Kidney (tissue), 14 donors: ENCODE results near the gene AFF4. TPM values are rescaled to one million over a fixed set of nuclear protein-coding genes. Genes with fewer than 3 reads are reported as not detected.

Experiments
- DNase-seq, 5 donors: peaks; one replicate each; pipeline ENCODE4 v3.0.0-alpha.2; 2013 to 2020
- FAIRE-seq: peaks from 2 replicates; lab custom pipeline; 2012; peaks lifted over from hg19 to GRCh38; lab: Jason Lieb, UNC
- H3K27ac ChIP-seq, 2 donors: one replicate each; pipeline ENCODE4 v1.7.0; 2013; ENCODE audit warnings: low read depth in 2 of 2, low read length in 2 of 2, inconsistent platforms in 1 of 2
- H3K27me3 ChIP-seq: one replicate; pipeline ENCODE4 v1.7.1; 2013; ENCODE audit warnings: low read length, inconsistent platforms; ENCODE audit not compliant: control insufficient read depth, insufficient read depth
- H3K36me3 ChIP-seq, 3 donors: one replicate each; pipeline versions ENCODE4 v1.7.0 to v1.7.1; 2013; ENCODE audit warnings: low read length in 3 of 3, control low read depth in 1 of 3, inconsistent platforms in 1 of 3; ENCODE audit not compliant: insufficient read depth in 3 of 3, control insufficient read depth in 2 of 3
- H3K4me1 ChIP-seq, 3 donors: one replicate each; pipeline versions ENCODE4 v1.7.0 to v1.7.1; 2013; ENCODE audit warnings: low read length in 3 of 3, inconsistent platforms in 1 of 3, low read depth in 1 of 3; ENCODE audit not compliant: control insufficient read depth in 2 of 3, insufficient read depth in 2 of 3
- H3K4me3 ChIP-seq, 3 donors: one replicate each; pipeline versions ENCODE4 v1.7.0 to v1.8.1; 2013; ENCODE audit warnings: low read length in 3 of 3, control low read depth in 1 of 3, inconsistent platforms in 1 of 3
- H3K9ac ChIP-seq, 3 donors: one replicate each; pipeline versions ENCODE4 v1.7.0 to v1.7.1; 2013; ENCODE audit warnings: low read length in 3 of 3, control low read depth in 1 of 3, inconsistent platforms in 1 of 3
- H3K9me3 ChIP-seq, 3 donors: one replicate each; pipeline versions ENCODE4 v1.7.0 to v1.7.1; 2013; ENCODE audit warnings: low read length in 3 of 3, control low read depth in 1 of 3, inconsistent platforms in 1 of 3; ENCODE audit not compliant: control insufficient read depth in 2 of 3, insufficient read depth in 1 of 3
- intact Hi-C: fragments of 100-400 bp; cut with DNase I; formaldehyde crosslinking; loops from one replicate; pipeline ENCODE4 v1.11.1; 2022
- polyA plus RNA-seq: library from polyadenylated mRNA; stranded (reverse); fragments of 350-450 nt; fragmentation: Illumina TruSeq; extraction: RNeasy Lipid Tissue Mini Kit (QIAGEN cat#74804); gene quantifications from one replicate; pipeline ENCODE4 v1.2.3, GENCODE V29; 2014; ENCODE audit warnings: low read depth, low replicate concordance; ENCODE audit not compliant: insufficient read depth
- total RNA-seq: library from RNA; stranded (reverse); fragmentation: NEBNext Ultra II Directional; extraction: Animal tissue kit (Norgen Biotek cat#: 25700); gene quantifications from one replicate; pipeline ENCODE4 v1.2.1, GENCODE V29; 2021
- TF ChIP-seq, protein P1 (sequence below): IDR thresholded peaks from 3 replicates; pipeline ENCODE4 v1.5.1; 2012; ENCODE audit warnings: mild to moderate bottlenecking, moderate library complexity, borderline replicate concordance; ENCODE audit not compliant: insufficient read depth; ENCODE audit errors: extremely low read depth
- donor health status: control.
- donor health status: control.
- donor health status: control.
- donor health status: control.
- donor health status: control.
- donor health status: DM: yes; HTN: yes; CAD: no.
- donor health status: Normal renal cell carcinoma (clear cell type).

Gene AFF4
- total and polyA plus RNA-seq, 2 donors from 2014 or later, result 8.8 to 83.7 TPM

DNA sequence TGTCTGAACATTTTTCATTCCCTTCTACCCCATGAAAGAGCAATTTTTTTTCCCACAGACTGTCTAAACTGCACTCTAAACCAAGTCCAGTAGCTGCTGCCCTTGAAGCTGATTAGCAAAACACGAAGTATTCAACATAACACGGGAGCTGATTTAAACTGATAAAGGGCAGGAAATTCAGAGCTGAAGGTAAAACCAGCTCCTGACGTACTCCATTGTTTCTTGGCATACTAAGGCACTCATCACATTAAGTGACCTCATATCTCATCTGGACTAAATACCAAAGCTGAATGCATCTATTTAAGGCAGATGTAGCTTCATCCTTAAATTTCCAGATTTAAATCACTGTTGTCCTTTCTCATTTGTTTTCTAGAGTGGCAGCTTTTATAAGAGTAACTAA lies 109.1 kb downstream of the AFF4 start:
- FAIRE-seq (no peak), DNase-seq (no peak)
- TF ChIP-seq, protein P1, sequence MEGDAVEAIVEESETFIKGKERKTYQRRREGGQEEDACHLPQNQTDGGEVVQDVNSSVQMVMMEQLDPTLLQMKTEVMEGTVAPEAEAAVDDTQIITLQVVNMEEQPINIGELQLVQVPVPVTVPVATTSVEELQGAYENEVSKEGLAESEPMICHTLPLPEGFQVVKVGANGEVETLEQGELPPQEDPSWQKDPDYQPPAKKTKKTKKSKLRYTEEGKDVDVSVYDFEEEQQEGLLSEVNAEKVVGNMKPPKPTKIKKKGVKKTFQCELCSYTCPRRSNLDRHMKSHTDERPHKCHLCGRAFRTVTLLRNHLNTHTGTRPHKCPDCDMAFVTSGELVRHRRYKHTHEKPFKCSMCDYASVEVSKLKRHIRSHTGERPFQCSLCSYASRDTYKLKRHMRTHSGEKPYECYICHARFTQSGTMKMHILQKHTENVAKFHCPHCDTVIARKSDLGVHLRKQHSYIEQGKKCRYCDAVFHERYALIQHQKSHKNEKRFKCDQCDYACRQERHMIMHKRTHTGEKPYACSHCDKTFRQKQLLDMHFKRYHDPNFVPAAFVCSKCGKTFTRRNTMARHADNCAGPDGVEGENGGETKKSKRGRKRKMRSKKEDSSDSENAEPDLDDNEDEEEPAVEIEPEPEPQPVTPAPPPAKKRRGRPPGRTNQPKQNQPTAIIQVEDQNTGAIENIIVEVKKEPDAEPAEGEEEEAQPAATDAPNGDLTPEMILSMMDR, result no peak
- no peaks in the 10 kb centered on the region for H3K9me3 ChIP-seq
- H3K4me3 ChIP-seq, result no peak overlapping the region
- H3K36me3 ChIP-seq, result no peaks in the 10 kb centered on the region
- no peaks in the 10 kb centered on the region for H3K27me3 ChIP-seq
- no peak overlapping the region for H3K27ac ChIP-seq
- H3K9ac ChIP-seq, result no peak overlapping the region
- peaks cover 0 to 3% (median 0%) of the 10 kb centered on the region in 3 donors for H3K4me1 ChIP-seq
- intact Hi-C loops, result no loop called here

DNA sequence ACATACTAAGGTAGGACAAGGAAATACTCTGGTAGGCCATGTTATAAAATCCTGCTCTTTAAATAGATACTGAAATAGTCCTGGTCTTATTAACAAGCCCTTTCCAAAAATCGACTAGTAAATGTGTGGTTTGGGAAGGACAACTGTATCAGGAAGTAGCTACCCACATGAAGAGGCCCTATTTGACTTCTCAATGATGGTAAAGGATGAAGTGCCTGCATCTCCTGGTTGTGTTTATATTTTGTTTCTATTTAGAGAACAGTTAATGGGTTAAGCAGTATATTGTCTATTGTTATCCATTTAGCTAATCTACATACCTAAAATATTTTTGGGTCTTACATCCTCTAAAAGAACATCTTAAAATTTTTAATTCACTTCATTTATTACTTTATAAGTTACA lies 109.6 kb downstream of the AFF4 start:
- FAIRE-seq (peak; percentile 62), DNase-seq (no peak)
- TF ChIP-seq, protein P1, result no peak
- Histone ChIP-seq H3K27ac (no peak overlapping the region), H3K4me3 (no peak overlapping the region), H3K9ac (no peak overlapping the region), H3K27me3 (no peaks in the 10 kb centered on the region), H3K4me1 (peaks cover 0 to 3% (median 0%) of the 10 kb centered on the region in 3 donors), H3K9me3 (no peaks in the 10 kb centered on the region), H3K36me3 (no peaks in the 10 kb centered on the region)
- intact Hi-C loops, result no loop called here

DNA sequence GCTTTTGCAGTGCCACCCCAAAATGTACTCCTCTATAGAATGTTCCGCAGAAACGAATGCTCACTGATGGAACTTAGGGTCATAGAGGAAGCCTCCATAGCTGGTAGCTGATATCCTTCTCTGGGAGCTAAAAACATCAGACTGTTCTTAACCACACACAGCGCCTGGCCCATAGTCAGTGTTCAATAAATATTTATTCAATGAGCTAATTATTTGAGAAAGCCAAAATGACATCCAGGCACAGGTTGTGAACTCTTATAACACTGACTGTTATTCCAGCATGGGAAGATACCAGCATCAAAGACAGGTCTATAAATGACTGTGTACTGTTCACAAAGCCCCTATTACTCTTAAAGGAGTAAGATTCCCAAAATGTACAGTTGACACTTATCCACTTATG lies 110.1 kb downstream of the AFF4 start:
- TF ChIP-seq, protein P1, result no peak
- intact Hi-C loops, result no loop called here
- Histone ChIP-seq H3K36me3 (no peaks in the 10 kb centered on the region), H3K4me1 (peaks cover 0 to 3% (median 0%) of the 10 kb centered on the region in 3 donors), H3K9ac (no peak overlapping the region), H3K9me3 (no peaks in the 10 kb centered on the region), H3K4me3 (no peak overlapping the region), H3K27me3 (no peaks in the 10 kb centered on the region), H3K27ac (no peak overlapping the region)
- no peak for DNase-seq
- no peak for FAIRE-seq

DNA sequence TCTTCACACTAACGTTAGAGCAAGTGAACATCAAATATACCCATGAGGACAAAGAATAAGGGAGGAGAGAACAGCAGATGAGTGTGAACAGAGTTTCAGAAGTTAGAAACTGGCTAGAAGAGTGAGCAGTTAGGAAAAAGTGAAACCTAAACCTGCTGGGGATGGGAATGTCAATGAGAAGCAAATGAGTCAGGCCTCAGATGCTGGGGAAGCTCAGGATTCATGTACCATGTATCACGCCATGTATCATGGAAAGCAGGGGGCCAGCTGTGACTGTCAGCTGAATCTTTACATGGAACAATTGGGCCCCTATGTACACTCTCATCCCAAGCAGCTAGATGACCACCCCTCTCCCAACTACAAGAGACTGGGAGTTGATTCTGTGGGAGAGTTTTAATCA lies 113.4 kb downstream of the AFF4 start:
- H3K9me3 ChIP-seq, result no peaks in the 10 kb centered on the region
- H3K4me3 ChIP-seq, result no peak overlapping the region
- intact Hi-C loops, result no loop called here
- H3K4me1 ChIP-seq, result peaks cover 0 to 3% (median 0%) of the 10 kb centered on the region in 3 donors
- H3K27me3 ChIP-seq, result no peaks in the 10 kb centered on the region
- no peak for DNase-seq
- no peak for FAIRE-seq
- TF ChIP-seq, protein P1, result no peak
- no peak overlapping the region for H3K27ac ChIP-seq
- H3K9ac ChIP-seq, result no peak overlapping the region
- no peaks in the 10 kb centered on the region for H3K36me3 ChIP-seq
